HG02943 (cell line): ENCODE data around the gene FBLN2.

Experiments used
- ATAC-seq: cut with Tn5 transposase; IDR thresholded peaks from one replicate; pipeline ENCODE4 v1.9.1; 2021; ENCODE audit warnings: mild to moderate bottlenecking, low read depth, moderate library complexity; ENCODE audit not compliant: unreplicated experiment

FBLN2 gene

GRCh38 chr3:13617097-13617738 is 68.3 kb downstream of the FBLN2 start:
- ATAC-seq = no peak

- no peak for ATAC-seq
Measured at GRCh38 chr3:13617981-13618380, 69.1 kb downstream of the FBLN2 start.

GRCh38 chr3:13618836-13619235 is 69.9 kb downstream of the FBLN2 start:
- ATAC-seq = no peak

- no peak for ATAC-seq
Measured at GRCh38 chr3:13619661-13620230, 70.8 kb downstream of the FBLN2 start.

GRCh38 chr3:13620281-13620680 is 71.4 kb downstream of the FBLN2 start:
- ATAC-seq = no peak

GRCh38 chr3:13620776-13621365 is 71.9 kb downstream of the FBLN2 start:
- no peak for ATAC-seq

- no peak for ATAC-seq
Measured at GRCh38 chr3:13621381-13622221, 72.7 kb downstream of the FBLN2 start.

GRCh38 chr3:13622356-13622755 is 73.4 kb downstream of the FBLN2 start:
- no peak for ATAC-seq

- no peak for ATAC-seq
Measured at GRCh38 chr3:13623101-13623654, 74.3 kb downstream of the FBLN2 start.

GRCh38 chr3:13624021-13624420 is 75.1 kb downstream of the FBLN2 start:
- ATAC-seq = no peak

GRCh38 chr3:13624671-13625125 is 75.8 kb downstream of the FBLN2 start:
- ATAC-seq = no peak

GRCh38 chr3:13626396-13626795 is 77.5 kb downstream of the FBLN2 start:
- ATAC-seq = no peak

- ATAC-seq = no peak
Measured at GRCh38 chr3:13626915-13627460, 78.1 kb downstream of the FBLN2 start.

GRCh38 chr3:13627681-13628080 is 78.8 kb downstream of the FBLN2 start:
- no peak for ATAC-seq

- ATAC-seq = no peak
Measured at GRCh38 chr3:13628432-13628831, 79.5 kb downstream of the FBLN2 start.

GRCh38 chr3:13628841-13629551 is 80.1 kb downstream of the FBLN2 start:
- no peak for ATAC-seq

- ATAC-seq = no peak
Measured at GRCh38 chr3:13629644-13630043, 80.7 kb downstream of the FBLN2 start.

GRCh38 chr3:13631256-13631655 is 82.3 kb downstream of the FBLN2 start:
- ATAC-seq = no peak

GRCh38 chr3:13633176-13633575 is 84.3 kb downstream of the FBLN2 start:
- no peak for ATAC-seq

GRCh38 chr3:13634151-13634550 is 85.2 kb downstream of the FBLN2 start:
- no peak for ATAC-seq
